GM21717 (cell line): Measurements from ENCODE around the gene WNT16.
"Not testable (repeated sequence)": the region's sequence is repeated elsewhere in the genome, so short reads cannot be mapped to it uniquely, and the experiment has no call there.

Experiments used
- ATAC-seq: cut with Tn5 transposase; IDR thresholded peaks from one replicate; pipeline ENCODE4 v1.9.1; 2021; ENCODE audit warnings: mild to moderate bottlenecking, moderate library complexity; ENCODE audit not compliant: unreplicated experiment

WNT16 gene

GRCh38 chr7:121305109-121305508, 23.7 kb upstream of the WNT16 start:
- no peak for ATAC-seq

- ATAC-seq, result no peak
These were observed 22.2 kb upstream of the WNT16 start for GRCh38 chr7:121306565-121306964.

GRCh38 chr7:121307021-121307574, 21.7 kb upstream of the WNT16 start:
- no peak for ATAC-seq

GRCh38 chr7:121313220-121313792, 15.5 kb upstream of the WNT16 start:
- no peak for ATAC-seq

- ATAC-seq, result peak; percentile 94
These were observed 14.8 kb upstream of the WNT16 start for GRCh38 chr7:121313793-121314676.

- not testable (repeated sequence) for ATAC-seq
These were observed 13.6 kb upstream of the WNT16 start for GRCh38 chr7:121315170-121315569.

GRCh38 chr7:121322460-121322859, 6.3 kb upstream of the WNT16 start:
- no peak for ATAC-seq

- no peak for ATAC-seq
These were observed 5.1 kb upstream of the WNT16 start for GRCh38 chr7:121323515-121324302.

GRCh38 chr7:121327671-121328070, 1.1 kb upstream of the WNT16 start:
- no peak for ATAC-seq

- ATAC-seq, result peak; percentile 72
These were observed 622 bp downstream of the WNT16 start for GRCh38 chr7:121329191-121330052.

- ATAC-seq, result peak; percentile 35
These were observed 1.4 kb downstream of the WNT16 start for GRCh38 chr7:121330053-121330833.

- ATAC-seq, result no peak
These were observed 2.2 kb downstream of the WNT16 start for GRCh38 chr7:121331048-121331447.

GRCh38 chr7:121331574-121331973, 2.8 kb downstream of the WNT16 start:
- ATAC-seq, result no peak

- ATAC-seq, result no peak
These were observed 5.6 kb downstream of the WNT16 start for GRCh38 chr7:121334376-121334775.

- no peak for ATAC-seq
These were observed 6.3 kb downstream of the WNT16 start for GRCh38 chr7:121334875-121335648.

GRCh38 chr7:121336579-121336978, 7.8 kb downstream of the WNT16 start:
- no peak for ATAC-seq

- ATAC-seq, result no peak
These were observed 8.6 kb downstream of the WNT16 start for GRCh38 chr7:121337398-121337797.

GRCh38 chr7:121339082-121339481, 10.3 kb downstream of the WNT16 start:
- ATAC-seq, result no peak

- ATAC-seq, result no peak
These were observed 13.1 kb downstream of the WNT16 start for GRCh38 chr7:121341933-121342332.
